ENCODE results near the gene CTNNA3. TPM values are rescaled to one million over a fixed set of nuclear protein-coding genes. Genes with fewer than 3 reads are reported as not detected.
A peak's percentile ranks its signal among the peaks of the same experiment; 100 is the strongest.

CTNNA3 gene
- total RNA-seq, 1 experiment from 2014 or later, result not detected

DNA sequence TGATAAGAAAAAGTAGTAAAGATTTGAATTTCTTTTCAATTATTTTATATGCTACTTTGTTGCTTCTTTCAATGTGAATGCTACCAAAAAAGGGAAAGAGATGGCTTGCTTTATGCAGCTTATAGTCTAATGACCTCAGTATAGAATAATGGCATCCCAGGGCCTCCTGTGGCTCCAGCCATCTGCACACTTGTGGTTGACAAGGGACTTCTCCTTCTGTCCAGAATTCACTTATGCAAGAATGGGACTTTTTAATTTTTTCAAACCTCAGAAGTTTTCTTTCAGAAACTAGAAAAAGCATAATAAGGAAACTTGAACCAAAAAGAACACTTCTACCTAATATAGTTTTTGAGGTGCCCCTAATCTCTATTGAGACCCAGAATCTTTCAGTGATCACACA, 310.9 kb downstream of the CTNNA3 start:
- no peak for DNase-seq (ENCODE audit: low read depth)

DNA sequence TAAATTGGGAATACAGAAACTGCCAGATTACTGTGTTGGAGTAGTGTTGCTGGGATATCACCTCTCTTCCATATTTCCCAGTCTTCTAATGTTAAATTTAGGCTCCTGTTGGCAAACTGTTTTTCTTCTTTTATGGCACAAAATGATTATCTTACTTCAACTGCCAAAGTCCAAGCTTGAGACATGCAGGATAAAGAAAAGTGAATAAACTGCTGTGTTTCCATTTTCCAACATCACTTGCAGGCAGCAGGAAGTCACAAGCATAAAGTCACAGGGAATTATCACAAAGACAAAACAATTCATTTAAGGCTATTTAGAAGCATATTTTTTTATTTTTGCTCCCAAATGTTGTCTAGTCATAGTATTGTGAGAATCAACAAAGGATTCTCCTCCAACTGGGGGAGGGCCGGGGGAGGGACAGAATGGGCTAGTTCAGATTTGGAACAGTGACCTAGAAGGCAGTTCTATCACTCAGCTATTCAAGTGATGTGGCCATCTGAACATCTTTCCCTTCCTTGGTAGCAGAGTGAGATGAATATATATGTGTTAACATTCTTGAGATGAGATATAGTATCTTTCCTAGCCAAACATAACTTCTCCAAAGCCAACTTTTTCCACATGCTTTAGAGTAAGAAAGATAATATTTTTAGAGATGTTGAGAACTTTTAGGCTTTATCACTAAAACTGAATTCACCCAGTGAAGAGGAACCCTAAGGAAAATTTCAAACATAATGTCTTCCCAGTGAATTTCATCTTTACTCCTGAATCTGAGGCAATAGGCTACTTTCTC, 364.7 kb downstream of the CTNNA3 start:
- no peak for DNase-seq (ENCODE audit: low read depth)

- no peak for DNase-seq (ENCODE audit: low read depth)
Measured at GRCh38 chr10:67327626-67328535, 368.1 kb downstream of the CTNNA3 start.

- no peak for DNase-seq (ENCODE audit: low read depth)
Measured at GRCh38 chr10:67319976-67320375, 376.0 kb downstream of the CTNNA3 start.

- DNase-seq (ENCODE audit: low read depth), result no peak
Measured at GRCh38 chr10:67308912-67309311, 387.1 kb downstream of the CTNNA3 start.

DNA sequence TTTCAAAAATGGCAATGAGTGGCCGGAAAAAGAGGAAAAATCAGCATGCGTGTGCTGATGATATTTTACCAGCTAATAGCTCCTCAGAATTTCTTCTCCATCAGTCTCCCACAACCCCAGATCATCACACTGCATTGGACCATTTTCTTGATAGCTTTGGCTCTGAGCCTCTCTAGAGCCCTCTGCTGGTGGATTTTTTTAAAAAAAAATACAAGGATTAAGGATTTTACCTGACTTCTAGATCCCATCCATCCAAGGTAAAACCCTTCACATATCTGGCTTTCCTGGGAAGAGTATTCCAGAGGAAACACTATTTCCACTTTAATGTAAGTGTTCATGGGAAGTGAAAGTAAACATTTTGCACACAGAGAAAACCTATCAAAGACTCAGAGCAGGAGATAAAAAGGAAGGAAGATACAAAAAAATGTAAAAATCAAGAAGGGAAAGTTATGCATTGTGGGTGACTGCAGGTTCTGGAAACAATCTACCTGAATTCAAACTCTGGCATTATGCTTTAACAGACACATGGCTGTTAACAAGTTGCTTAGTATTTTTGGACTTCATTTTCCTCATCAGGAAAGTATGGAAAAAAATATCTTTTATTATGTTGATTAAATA, 389.3 kb downstream of the CTNNA3 start:
- peak; percentile 45 for DNase-seq (ENCODE audit: low read depth)

DNA sequence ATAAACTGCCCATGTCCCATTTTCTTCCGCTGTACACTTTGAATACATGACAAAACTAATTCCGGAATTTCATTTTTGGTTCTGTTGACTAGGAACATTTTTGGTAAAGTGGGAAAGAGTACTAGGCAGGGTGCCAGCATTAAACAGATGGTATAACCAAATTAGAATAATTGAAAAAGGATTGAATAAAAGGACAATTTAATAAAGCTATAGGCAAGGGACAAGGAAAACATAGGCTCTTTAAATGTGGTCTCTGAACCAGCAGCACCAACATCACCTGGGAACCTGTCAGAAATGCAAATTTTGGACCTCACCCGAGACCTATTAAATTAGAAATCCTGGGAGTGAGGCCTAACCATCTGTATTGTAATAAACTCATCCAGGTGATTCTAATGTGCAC, 393.3 kb downstream of the CTNNA3 start:
- DNase-seq (ENCODE audit: low read depth), result no peak

DNA sequence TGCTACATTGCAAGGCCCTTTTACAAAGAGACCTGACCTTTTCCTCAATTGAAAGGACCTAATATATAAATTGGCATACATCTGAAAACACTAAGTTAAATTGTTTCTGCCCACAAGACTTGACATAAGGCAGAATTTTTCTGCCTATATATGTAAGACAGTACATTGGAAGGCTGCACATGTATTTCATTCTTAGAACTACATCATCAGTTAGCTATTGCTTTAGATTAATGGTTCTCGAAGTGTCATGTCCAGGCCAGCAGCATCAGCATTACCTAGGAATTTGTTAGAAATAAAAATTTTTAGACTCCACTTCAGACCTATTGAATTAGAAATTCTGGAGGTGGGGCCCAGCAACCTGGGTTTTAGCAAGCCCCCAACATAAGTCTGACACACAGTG, 396.2 kb downstream of the CTNNA3 start:
- DNase-seq (ENCODE audit: low read depth), result no peak

GRCh38 chr10:67297637-67298181, 398.3 kb downstream of the CTNNA3 start:
- DNase-seq (ENCODE audit: low read depth), result no peak

DNA sequence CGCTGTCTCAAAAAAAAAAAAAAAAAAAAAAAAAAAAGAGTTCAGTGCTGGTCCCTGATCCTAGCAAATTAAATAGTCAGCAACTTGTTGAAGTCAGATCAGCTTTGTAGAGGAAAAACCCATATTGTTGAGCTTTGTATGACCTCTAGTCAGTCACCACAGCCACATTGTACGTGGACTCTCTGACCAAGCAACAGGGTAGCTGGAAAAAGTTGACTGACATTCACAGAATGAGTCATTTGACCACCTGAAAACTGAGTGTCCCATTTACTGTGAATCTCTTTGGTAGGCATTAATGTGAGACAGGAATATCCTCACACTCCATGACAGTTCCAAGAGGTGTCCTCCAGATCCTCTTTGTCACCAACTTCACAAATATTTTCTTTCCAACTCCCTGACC, 399.1 kb downstream of the CTNNA3 start:
- no peak for DNase-seq (ENCODE audit: low read depth)

DNA sequence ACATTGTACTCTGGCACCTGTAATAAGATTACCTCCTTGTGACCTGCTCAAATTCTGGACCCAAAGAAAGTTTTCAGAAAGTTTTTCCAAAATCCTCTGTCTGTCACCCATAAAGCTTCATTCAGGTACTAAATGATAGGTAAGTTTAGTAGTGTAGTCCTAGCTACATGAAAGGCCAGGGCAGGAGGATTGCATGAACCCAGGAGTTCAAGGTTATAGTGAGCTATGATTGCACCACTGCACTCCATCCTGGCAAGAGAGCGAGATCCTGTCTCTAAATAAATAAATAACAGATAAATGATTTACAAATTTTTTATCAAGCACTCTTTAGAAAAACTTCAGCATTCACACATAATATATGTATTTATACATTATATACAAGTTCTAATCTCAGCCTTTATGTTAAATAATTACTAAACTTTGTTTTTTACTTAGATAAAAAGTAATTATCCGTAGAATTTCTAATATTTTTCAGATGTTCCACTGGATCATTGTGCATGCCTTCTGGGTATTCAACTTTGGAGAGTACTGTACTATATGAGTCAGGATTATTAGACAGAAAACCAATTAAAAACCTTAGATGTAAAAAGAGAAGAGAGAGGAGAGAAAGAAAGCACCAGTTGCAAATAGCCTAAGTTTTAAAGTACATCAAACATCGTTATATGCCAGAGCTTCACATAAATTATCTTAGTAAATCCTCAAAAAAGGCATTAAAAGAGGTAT, 407.1 kb downstream of the CTNNA3 start:
- DNase-seq (ENCODE audit: low read depth), result no peak

DNA sequence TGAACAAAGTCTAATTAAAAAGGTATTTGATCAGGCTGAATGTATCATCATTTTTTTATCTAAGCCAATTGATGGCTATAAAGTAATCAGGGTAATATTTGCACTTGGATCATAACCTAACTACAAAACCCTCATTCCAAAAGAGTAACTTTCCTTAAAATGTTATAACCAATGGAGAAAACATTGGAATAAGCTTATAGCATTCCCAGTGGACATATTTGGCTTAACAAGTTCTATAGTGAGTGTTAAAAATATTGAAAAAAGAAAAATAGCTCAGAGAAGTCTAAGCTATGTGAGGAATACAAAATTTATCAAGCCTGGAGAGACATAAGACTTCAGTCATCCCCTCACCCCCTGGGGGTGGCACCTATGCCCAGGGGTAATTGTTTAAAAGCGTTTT, 411.4 kb downstream of the CTNNA3 start:
- no peak for DNase-seq (ENCODE audit: low read depth)

GRCh38 chr10:67282871-67283270, 413.1 kb downstream of the CTNNA3 start:
- no peak for DNase-seq (ENCODE audit: low read depth)

- no peak for DNase-seq (ENCODE audit: low read depth)
Measured at GRCh38 chr10:67280405-67280804, 415.6 kb downstream of the CTNNA3 start.

- no peak for DNase-seq (ENCODE audit: low read depth)
Measured at GRCh38 chr10:67277402-67277801, 418.6 kb downstream of the CTNNA3 start.

DNA sequence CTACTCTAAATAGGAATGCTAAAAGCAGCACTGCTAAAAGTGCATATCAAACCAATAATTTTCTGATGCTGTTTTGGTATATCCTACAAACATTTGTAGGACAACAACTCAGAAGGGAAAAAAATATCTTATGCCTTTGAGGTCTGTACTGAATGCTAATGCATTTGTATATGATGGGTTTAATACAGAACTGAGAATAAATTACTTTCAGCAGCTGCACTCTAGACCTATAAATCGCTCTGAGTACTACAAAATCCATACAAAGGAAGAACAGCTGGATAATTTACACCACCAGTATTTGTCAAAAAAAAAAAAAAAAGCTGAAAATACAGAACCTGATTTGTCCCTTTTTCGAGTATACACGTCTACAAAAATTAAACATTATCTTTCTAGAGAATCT, 426.2 kb downstream of the CTNNA3 start:
- no peak for DNase-seq (ENCODE audit: low read depth)

GRCh38 chr10:67268146-67268545, 427.8 kb downstream of the CTNNA3 start:
- no peak for DNase-seq (ENCODE audit: low read depth)

- DNase-seq (ENCODE audit: low read depth), result no peak
Measured at GRCh38 chr10:67262675-67263074, 433.3 kb downstream of the CTNNA3 start.

DNA sequence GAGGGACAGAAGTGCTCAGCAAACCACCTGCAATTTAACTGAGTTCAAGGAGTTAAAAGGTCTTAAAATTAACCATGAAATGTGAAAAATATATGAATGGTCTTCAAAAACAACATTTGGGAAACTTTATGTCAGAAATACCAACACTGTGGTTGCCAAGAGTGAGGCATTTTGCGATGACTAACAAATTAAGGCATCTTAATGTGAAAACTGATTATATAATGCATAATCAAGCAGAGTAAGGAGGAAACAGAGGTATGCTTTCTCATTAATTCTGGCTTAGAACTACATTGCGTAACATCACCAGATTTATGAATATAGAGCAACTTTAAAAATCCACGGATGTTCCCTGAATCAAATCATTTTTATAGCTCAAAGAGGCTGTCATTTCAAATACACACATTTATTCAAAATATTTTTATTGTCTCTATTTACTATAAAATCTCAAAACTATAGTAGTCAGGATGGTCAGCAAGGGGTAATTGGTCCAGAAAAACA, 434.6 kb downstream of the CTNNA3 start:
- DNase-seq (ENCODE audit: low read depth), result no peak

DNA sequence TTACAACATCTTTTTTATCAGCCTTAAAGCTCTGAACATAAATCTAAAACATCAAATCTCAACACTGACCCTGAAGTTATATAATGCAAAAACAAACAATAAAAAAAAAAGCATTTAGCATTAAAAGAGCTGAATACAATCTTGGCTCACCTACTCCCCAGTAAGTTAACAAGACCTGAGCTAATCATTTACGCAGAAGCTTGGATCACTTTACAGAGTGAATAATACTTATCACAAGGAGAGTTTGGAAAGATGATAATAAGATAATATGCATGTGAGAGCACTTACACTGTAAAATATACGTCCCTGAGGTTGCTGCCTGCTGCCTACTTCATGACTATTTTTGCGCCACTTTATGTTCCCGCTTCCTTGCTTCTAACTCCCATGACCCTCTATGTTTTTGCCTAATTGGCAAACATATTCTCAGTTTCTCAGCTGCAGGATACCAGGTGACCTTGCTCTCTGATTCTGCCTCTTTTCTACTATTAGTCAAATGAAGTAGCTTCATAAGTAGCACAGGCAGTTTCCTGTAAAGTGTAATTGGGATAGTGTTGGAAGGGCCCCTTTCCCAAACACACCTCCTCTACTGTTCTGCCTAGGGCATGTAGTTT, 436.6 kb downstream of the CTNNA3 start:
- no peak for DNase-seq (ENCODE audit: low read depth)
